ENCODE data around the gene ROBO3.

DNA sequence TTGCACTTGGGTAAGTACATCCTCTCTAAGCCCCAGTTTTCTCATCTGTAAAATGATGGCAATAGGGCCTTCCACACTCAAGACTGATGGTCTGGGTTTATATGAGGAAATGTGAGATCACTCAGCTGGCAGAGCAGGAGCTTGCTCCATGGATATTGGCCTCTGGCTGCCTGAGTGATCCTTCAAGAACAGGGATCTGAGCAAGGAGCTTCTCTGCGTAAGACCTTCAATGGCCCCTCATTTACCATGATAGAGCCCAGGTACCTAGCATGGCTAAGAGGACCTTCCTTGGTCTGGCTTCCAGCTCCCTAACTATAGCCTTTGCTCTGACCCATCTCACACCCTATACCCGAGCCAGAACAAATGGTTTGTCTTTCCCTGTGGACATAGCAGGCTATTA is 26.9 kb downstream of the ROBO3 start:
- TF ChIP-seq POLR2AphosphoS5 (IDR thresholded peaks at IDR 0.05; ENCODE audit: low read depth, low read length) = no peak
- TF ChIP-seq, protein P1, sequence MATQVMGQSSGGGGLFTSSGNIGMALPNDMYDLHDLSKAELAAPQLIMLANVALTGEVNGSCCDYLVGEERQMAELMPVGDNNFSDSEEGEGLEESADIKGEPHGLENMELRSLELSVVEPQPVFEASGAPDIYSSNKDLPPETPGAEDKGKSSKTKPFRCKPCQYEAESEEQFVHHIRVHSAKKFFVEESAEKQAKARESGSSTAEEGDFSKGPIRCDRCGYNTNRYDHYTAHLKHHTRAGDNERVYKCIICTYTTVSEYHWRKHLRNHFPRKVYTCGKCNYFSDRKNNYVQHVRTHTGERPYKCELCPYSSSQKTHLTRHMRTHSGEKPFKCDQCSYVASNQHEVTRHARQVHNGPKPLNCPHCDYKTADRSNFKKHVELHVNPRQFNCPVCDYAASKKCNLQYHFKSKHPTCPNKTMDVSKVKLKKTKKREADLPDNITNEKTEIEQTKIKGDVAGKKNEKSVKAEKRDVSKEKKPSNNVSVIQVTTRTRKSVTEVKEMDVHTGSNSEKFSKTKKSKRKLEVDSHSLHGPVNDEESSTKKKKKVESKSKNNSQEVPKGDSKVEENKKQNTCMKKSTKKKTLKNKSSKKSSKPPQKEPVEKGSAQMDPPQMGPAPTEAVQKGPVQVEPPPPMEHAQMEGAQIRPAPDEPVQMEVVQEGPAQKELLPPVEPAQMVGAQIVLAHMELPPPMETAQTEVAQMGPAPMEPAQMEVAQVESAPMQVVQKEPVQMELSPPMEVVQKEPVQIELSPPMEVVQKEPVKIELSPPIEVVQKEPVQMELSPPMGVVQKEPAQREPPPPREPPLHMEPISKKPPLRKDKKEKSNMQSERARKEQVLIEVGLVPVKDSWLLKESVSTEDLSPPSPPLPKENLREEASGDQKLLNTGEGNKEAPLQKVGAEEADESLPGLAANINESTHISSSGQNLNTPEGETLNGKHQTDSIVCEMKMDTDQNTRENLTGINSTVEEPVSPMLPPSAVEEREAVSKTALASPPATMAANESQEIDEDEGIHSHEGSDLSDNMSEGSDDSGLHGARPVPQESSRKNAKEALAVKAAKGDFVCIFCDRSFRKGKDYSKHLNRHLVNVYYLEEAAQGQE (IDR thresholded peaks at IDR 0.05; ENCODE audit: insufficient read depth in 1 of 2, low read depth in 2 of 2, low read length in 2 of 2) = no peak
